OCI-LY3 (cell line): ENCODE data around the gene VPS26B.

Experiments
- H2AFZ ChIP-seq: fragments of 200-600, 300-600 bp; shearing (Covaris generic); 2 replicates; pipeline ENCODE4 v1.6.0; 2014; ENCODE audit warnings: antibody characterized with exemption, low read depth, low read length
- H3K27ac ChIP-seq: fragments of 200-600, 300-600 bp; sonication (generic); 2 replicates; pipeline ENCODE4 v1.5.1; 2014; ENCODE audit warnings: mild to moderate bottlenecking, low read length, moderate library complexity, mixed read lengths
- H3K27me3 ChIP-seq: fragments of 200-600, 300-600 bp; sonication (generic); 2 replicates; pipeline ENCODE4 v1.6.1; 2014; ENCODE audit warnings: low read depth, low read length, mixed read lengths
- H3K36me3 ChIP-seq: fragments of 200-600, 300-600 bp; sonication (generic); replicated peaks from 2 replicates; pipeline ENCODE3; 2014; ENCODE audit warnings: low read depth, low read length, mixed read lengths
- H3K4me1 ChIP-seq: fragments of 300-600, 200-600 bp; sonication (generic); 2 replicates; pipeline ENCODE4 v1.6.1; 2014; ENCODE audit warnings: low read length, mixed read lengths
- H3K4me2 ChIP-seq: fragments of 200-600, 300-600 bp; sonication (generic); 2 replicates; pipeline ENCODE4 v1.6.1; 2014; ENCODE audit warnings: low read length, mixed read lengths
- H3K4me3 ChIP-seq: fragments of 300-600, 200-600 bp; sonication (generic); 2 replicates; pipeline ENCODE4 v1.5.1; 2014; ENCODE audit warnings: antibody characterized with exemption, mild to moderate bottlenecking, low read length, moderate library complexity
- H3K79me2 ChIP-seq: fragments of 300-600, 200-600 bp; shearing (Covaris generic); 2 replicates; pipeline ENCODE4 v1.6.1; 2014; ENCODE audit warnings: mild to moderate bottlenecking, low read length, mixed read lengths
- H3K9ac ChIP-seq: fragments of 300-600, 200-600 bp; shearing (Covaris generic); 2 replicates; pipeline ENCODE4 v1.6.0; 2014; ENCODE audit warnings: mild to moderate bottlenecking, low read length, moderate library complexity
- H3K9me3 ChIP-seq: fragments of 200-600, 300-600 bp; shearing (Covaris generic); 2 replicates; pipeline ENCODE4 v1.6.1; 2014; ENCODE audit warnings: low read length, mixed read lengths; ENCODE audit not compliant: insufficient read depth
- H4K20me1 ChIP-seq: fragments of 200-600, 300-600 bp; sonication (generic); 2 replicates; pipeline ENCODE4 v1.6.1; 2016; ENCODE audit warnings: low read length, mixed read lengths; ENCODE audit not compliant: insufficient read depth
- CTCF ChIP-seq: fragments of 200-600, 300-600 bp; sonication (generic); IDR thresholded peaks from 2 replicates; pipeline ENCODE4 v1.5.1; 2014; ENCODE audit warnings: antibody characterized with exemption, low read length, low read depth
- EZH2phosphoT487 ChIP-seq: fragments of 200-600 bp; shearing (Covaris generic); IDR thresholded peaks from 2 replicates; pipeline ENCODE4 v1.6.1; 2018; ENCODE audit warnings: antibody characterized with exemption, mixed run types, low read depth

VPS26B gene

GRCh38 chr11:134273317-134273712, 48.8 kb downstream of the VPS26B start:
- no peak overlapping the region for H3K4me2 ChIP-seq

GRCh38 chr11:134275188-134275533, 50.7 kb downstream of the VPS26B start:
- Histone ChIP-seq H3K27ac (no peak overlapping the region), H3K4me1 (no peaks in the 10 kb centered on the region), H3K36me3 (no peaks in the 10 kb centered on the region), H3K4me2 (no peak overlapping the region), H3K9ac (no peak overlapping the region), H3K9me3 (no peaks in the 10 kb centered on the region), H2AFZ (no peak overlapping the region), H3K79me2 (no peaks in the 10 kb centered on the region), H3K27me3 (peaks cover 8% of the 10 kb centered on the region), H4K20me1 (no peaks in the 10 kb centered on the region), H3K4me3 (no peak overlapping the region)
- TF ChIP-seq EZH2phosphoT487 (no peak), CTCF (no peak)

More at GRCh38 chr11:134273317-134273712, 48.8 kb downstream of the VPS26B start:
- Histone ChIP-seq H3K36me3 (no peaks in the 10 kb centered on the region), H3K4me3 (no peak overlapping the region), H3K79me2 (no peaks in the 10 kb centered on the region), H3K4me1 (no peaks in the 10 kb centered on the region), H3K9ac (no peak overlapping the region), H3K9me3 (no peaks in the 10 kb centered on the region), H3K27me3 (peaks cover 6% of the 10 kb centered on the region), H3K27ac (no peak overlapping the region), H4K20me1 (no peaks in the 10 kb centered on the region), H2AFZ (no peak overlapping the region)
- no peak for TF ChIP-seq CTCF
- TF ChIP-seq EZH2phosphoT487 = no peak

- Histone ChIP-seq H3K4me3 (no peak within 1 kb of the TSS), H2AFZ (no peak within 1 kb of the TSS), H4K20me1 (no peaks in the 10 kb centered on the region), H3K79me2 (no peaks in the 10 kb centered on the region), H3K9ac (no peak within 1 kb of the TSS), H3K4me1 (no peaks in the 10 kb centered on the region), H3K9me3 (no peaks in the 10 kb centered on the region), H3K27me3 (peaks cover 8% of the 10 kb centered on the region), H3K27ac (no peak within 1 kb of the TSS), H3K4me2 (no peak within 1 kb of the TSS), H3K36me3 (no peaks in the 10 kb centered on the region)
- TF ChIP-seq CTCF (no peak), EZH2phosphoT487 (no peak)
Measured at GRCh38 chr11:134275534-134276395, 51.3 kb downstream of the VPS26B start, which contains the start of gene GLB1L3. Gene GLB1L3, plus strand, starts transcription at chr11:134276379. Its CDS starts 362 bp downstream, at chr11:134276741.

- TF ChIP-seq CTCF = no peak
- no peak for TF ChIP-seq EZH2phosphoT487
- Histone ChIP-seq H3K4me3 (no peak overlapping the region), H3K79me2 (no peaks in the 10 kb centered on the region), H3K36me3 (no peaks in the 10 kb centered on the region), H3K4me2 (no peak overlapping the region), H3K27ac (no peak overlapping the region), H3K9me3 (no peaks in the 10 kb centered on the region), H4K20me1 (no peaks in the 10 kb centered on the region), H2AFZ (no peak overlapping the region), H3K9ac (no peak overlapping the region), H3K27me3 (peaks cover 8% of the 10 kb centered on the region), H3K4me1 (no peaks in the 10 kb centered on the region)
Measured at GRCh38 chr11:134276396-134277182, 52.1 kb downstream of the VPS26B start.
